HG02588 (cell line): Measurements from ENCODE around the gene WDR5.

Source experiments
- ATAC-seq: cut with Tn5 transposase; IDR thresholded peaks from one replicate; pipeline ENCODE4 v1.9.1; 2021; ENCODE audit warnings: mild to moderate bottlenecking, moderate library complexity; ENCODE audit not compliant: unreplicated experiment

The WDR5 gene

DNA sequence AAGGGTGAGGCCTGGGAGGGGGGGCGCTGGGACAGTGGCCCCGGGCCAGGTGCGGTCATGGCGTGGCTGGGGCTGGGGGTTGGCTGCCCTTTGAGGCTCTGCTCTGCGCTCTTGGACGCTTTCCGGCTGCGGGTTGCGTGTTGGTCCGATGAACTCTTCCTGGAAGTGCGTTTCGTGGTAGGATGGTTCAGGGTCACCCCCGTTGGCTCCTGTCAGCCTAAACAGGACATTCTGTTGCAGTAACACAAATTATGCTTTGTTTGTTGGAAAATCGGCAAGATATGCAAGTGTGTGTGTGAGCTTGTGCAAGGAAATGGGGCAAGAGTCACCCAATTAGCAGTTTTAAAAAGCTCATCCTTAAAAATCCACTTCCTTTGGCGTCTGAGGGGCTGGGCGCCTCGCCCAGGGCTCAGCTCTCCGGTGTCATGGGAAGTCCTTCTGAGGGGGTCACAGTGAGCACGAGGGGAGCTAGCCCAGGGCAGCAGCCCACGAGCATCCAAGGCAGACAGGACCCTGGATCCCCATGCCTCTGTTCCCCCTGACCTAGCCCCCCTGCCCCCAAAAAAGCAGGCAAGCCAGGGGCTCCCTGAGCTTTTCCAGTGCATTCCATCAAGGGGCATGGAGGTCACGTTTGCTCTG lies 50.7 kb downstream of the WDR5 start:
- ATAC-seq = no peak

DNA sequence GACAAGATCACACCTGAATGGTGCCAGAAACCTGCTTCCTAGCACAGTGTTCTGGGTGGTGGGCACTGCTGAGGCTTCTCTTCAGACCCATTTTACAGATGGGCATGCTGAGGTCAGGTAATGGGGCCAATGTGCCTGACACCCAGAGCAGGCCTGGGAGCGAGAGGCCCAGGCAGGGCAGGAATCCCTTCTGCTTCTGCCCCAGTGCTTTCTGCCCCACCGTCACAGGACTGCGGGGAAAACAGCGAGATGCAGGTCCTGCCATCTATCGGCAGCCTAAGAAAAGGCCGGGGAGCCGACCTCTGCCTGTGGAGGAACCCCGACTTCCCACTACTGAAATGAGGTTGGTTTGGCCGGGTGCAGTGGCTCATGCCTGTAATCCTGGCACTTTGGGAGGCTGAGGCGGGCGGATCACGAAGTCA lies 51.2 kb downstream of the WDR5 start:
- ATAC-seq = no peak

DNA sequence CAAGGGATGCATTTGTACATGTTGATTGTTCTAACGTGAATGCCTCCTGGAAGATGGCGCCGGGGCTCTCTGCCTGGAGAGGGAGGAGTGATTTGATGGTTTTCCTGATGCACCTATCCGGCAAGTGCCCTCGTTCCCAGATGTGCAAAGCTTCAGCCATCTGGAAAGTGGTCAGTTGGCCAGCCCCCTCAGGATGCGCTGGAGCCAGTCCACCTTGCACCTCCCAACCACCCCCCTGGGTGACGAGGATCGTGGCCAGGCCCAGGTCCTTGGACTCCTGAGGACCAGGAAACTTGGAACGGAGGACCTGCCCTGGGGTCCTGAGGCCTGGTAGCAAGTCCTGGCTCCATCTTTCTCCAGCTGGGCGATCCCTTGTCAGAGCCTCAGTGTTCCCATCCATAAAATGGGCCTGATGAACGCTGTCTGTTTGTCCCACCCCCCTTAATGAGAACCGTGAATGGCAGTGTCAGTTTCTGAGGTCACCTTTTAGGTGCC lies 52.1 kb downstream of the WDR5 start:
- no peak for ATAC-seq

DNA sequence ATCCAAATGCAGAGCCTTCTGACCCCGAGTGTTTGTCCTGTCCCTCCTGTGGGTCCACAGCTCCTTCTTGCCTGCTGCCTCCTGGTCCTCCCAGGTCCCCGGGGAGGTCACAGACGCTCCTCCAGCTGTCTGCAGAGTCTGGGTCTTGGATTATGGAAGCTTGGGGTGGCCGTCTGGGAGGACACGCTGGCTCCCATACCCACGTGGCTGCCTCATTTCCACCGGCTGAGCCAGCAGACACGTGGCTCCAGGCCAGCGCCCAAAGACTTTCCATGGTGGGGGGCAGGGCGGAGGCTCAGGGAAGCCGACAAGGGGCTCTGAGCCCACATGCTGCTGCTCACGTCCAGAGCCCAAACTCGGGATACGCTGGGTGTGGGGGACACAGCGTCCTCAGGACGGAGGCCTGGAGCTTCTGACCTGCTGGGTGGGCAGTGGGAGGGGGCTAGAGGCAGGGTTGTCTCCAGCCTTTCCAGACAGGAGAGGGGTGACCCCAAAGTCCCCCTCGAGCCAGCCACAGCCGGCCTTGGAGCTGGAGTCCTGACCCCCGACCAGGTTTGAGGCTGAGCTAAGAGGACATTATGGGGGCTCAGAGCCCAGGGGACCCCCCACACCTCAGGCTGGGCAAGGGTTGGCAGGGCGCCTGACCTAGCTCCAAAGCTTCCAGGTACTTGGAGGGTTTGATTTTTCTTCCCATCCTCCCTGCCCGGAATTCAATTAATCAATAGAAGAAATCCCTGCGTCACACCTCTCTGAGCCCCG lies 52.7 kb downstream of the WDR5 start:
- no peak for ATAC-seq

DNA sequence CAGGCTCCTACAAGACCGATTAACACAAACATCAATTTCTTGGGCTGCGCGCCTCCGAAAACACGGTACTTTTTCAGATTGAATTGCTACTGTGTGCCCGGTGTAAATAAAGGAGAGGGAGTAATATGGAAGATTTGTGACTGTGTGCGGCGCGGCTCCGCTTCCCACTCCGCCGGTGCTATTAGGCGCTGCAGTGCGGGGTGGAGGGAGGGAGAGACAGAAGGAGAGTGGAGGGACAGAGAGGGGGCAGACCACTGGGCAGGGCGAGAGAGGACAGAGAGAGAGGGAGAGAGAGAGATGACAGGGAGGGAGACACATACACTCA lies 53.2 kb downstream of the WDR5 start:
- ATAC-seq = no peak

DNA sequence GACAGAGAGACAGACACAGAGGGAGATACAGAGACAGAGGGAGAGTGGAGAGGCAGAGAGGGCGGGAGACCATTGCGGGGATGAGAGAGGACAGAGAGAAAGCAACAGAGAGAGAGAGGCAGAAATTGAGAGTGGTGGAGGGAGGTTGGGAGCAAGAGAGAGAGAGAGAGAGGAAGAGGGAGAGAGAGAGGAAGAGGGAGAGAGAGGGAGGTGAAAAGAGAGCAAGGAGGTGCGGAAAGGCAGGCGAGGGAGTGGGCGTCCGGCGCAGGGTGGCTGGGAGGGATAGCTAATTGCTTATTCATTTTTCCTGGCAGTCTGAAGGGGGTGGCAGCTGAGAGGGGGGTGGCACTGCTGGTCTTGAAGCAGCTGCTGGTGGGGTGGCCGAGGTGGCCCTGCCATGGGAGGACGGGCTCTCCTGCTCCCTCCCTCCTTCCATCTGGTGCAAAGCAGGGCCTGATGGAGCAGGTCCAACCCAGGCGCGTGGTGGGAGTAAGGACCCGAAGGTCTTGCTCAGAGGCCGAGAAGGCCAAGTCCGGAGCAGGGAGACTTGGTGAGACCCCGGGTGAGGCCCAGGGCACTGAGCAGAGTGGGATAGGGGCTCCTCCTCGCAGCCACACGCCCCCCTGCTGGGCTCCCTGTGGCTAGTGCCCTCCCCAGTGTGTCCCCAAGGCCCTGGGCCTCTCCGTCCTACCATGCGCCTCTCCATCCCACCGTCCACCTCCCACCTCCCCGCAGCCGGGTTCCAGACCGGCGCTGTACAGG lies 53.8 kb downstream of the WDR5 start:
- ATAC-seq = no peak

DNA sequence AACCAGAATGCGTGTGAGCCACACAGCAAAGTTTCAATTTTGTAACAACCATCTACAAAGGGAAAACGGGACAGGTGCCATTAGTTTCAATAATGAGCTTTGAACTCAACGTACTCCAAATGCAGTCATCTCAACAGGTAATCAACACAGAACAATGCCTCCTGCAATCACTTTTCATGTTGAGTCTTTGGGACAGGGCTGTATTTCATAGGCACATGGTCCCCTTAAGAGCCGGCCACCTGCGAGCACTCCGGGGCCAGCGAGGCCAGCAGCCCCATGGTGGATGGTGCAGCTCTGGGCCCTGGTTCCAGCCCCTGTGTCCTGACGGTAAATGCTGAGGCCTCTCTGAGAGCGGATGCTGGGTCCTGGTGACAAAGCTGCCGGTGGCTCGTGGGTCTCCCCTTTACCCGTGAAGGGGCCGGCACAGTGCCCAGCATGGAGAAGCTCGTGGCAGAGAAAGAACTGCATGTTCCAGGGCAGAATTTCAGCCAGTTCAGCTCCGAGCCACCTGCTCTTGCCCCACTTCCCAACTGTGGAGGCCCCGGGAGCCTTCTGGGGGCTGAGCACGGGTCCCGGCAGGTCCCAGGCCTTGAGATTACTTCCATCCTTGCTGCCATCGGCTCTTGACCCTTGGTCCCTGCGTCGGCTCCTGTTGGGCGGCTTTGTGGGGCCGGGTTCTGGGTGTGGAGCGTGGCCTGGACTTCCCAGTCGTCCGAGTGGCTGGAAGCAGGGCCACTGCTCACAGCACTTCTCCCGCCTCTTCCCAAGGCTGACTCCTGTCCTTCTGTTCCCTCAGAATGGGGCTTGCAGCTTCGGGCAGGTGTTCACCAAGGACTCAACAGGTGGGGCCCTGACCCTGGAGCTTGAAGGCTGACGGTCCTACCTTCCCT lies 54.6 kb downstream of the WDR5 start:
- no peak for ATAC-seq

DNA sequence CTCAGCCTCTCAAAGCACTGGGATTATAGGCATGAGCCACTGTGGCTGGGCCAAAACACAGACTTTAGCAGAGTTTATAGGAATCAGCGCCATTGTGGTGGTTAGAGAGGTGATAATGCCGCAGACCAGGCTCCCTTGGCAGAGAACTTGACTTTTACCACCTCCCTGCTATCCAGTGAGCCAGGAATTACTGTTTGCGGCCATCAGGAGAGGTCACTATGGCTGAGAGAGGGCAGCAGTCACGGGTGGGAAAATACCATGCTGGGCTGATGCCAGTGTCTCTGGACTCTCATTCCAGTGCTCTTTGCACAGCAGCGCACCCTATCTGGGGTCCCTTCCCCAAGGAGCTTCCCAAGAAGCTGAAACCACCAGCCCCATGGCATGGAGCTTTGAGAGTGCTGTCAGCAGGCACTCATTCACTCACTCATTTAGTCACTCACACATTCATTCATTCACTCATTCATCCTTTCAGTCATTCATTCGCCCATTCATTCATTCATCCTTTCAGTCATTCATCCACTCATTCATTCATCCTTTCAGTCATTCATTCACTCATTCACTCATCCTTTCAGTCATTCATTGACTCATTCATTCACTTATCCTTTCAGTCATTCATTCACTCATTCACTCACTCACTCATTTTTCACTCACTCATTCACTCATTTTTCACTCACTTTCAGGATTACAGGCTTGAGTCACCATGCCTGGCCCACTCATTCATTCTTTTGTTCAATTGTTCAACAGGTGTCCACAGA lies 55.8 kb downstream of the WDR5 start:
- no peak for ATAC-seq

DNA sequence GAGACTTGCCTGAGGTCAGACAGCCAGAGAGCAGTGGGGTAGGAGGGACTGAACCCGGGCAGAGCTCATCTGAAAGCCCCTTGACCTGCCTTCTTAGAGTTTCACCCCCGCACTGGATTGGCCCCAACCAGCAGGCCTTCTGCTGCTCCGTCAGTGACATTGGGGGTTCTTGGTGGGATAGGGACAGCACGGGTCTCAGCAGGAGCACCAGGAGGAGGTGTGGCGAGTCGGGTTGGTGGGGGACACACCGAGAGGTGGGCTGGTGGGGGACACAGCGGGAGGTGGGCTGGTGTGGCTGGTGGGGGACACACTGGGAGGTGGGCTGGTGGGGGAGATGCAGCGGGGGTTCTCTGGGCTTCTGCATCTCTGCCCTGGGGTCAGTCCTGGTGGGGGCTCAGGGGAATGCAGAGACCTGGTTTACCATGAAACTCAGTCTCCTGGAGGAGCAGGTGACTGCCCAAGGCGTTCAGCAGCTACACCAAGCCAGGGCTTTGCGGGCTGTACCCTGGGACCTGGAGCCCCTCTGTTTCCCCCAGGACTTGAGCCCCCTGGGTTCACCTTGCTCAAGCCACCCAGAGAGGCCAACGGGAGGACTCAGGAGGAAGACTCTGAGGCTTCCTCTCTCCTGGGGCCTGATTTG lies 56.5 kb downstream of the WDR5 start:
- ATAC-seq = no peak

DNA sequence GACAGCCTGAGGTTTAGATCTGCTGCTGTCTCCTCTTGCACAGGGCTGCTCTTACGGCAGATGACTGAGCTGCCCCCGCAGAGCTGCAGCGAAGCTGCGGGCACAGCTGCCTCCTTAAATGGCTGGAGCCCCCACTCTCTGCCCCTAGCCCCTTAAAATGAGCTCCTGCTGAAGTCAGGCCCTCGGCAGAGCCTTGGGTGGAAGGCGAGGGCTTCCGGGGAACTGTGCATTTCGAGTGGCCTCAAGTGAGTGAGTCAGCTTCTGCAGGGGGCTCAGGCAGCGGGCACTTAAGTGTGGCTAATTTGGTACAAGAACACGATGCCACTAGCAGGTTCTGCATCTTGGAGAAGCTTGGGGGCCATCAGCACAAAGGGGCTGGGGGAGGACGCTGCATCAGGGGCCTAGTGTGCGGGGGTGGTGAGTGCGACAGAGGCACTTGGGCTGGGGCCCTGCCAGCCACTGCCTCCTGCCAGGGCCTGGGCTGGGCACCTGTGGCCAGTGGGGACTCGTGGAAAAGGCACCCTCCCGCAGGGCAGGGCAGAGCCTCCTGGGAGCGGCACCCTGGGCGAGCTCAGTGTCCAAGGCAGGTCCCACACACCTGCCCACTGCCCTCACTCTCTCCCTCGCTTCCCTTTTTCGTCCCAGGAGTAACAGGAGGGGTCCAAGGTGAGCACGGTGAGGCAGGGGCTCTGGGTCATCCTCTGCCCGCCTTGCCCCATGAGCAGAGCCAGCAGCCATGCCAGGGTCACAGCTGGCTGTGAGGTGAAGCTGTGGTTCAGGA lies 57.3 kb downstream of the WDR5 start:
- no peak for ATAC-seq

DNA sequence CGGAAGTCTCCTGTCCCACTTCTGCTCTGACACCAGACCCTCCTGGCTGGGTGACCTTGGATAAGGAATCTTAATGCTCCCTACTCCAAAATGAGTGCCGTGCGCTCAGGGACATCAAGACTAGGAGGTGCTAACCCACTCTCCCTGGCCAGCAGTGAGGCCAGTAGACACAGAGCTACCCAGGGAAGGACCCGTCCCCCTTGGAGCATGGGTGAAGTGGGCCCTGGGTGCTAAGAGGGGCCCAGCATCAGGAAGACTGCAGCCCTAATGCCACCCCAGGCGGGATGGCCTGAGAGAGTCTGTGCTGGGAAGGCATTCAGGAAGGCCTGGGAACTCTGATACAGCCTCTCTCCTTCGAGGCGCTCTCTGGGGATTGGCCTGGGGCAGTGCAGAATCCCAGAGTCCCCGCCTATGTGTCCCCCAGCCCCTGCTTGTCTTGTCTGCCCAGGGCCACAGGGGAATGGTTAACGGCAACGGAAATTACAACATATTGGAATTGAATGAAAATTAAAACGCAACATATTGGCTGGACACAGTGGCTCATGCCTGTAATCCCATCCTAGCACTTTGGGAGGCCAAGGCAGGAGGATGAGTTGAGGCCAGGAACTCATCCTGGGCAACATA lies 58.1 kb downstream of the WDR5 start:
- ATAC-seq = no peak

DNA sequence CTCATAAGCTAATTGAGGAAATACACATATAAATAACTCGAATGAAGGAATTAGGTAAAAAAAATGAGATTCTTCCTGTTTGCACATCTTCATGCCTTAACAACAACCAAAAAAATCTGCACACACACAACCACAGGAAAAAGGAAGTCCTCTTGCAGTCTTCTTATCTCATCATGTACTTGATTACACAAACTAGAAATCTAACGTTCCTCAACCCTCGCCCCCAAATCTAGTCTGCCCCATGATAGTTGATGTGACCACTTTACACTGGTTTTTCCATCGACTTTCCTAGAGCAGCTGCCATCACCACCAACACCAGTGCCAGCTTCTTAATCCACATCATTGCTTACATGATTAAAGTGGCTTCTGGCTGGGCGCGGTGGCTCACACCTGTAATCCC lies 59.7 kb downstream of the WDR5 start:
- ATAC-seq = no peak

DNA sequence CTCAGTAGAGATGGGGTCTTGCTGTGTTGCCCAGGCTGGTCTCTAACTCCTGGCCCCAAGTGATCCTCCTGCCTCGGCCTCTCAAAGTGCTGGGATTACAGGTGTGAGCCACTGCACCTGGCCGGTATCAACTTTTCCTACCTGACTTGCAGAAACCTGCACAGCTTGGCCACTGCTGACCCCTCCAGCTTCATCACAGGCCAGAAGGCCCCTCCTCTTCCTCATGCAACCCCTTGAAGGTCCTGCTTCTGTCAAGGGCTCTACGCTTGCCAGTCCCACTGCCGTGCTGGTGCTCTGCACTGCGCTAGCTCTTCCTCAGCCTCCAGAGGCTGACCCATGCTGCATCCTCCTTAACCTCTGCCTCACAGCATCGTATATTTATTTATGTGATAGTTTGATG lies 61.0 kb downstream of the WDR5 start:
- no peak for ATAC-seq

DNA sequence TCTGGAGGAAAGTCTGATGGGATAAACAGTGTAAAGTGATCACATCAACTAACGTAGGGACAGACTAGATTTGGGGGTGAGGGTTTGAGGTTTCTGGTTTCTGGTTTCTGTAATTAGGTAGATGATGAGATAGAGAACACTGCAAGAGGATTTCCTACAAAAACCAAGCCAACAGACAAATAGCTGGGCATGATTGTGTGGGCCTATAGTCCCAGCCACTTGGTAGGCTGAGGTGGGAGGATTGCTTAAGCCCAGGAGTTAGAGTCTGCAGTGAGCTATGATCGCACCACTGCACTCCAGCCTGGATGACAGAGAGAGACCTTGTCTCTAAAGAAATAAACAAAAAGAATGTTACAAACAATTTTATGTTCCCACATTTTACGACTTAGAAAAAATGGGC lies 62.9 kb downstream of the WDR5 start:
- no peak for ATAC-seq

DNA sequence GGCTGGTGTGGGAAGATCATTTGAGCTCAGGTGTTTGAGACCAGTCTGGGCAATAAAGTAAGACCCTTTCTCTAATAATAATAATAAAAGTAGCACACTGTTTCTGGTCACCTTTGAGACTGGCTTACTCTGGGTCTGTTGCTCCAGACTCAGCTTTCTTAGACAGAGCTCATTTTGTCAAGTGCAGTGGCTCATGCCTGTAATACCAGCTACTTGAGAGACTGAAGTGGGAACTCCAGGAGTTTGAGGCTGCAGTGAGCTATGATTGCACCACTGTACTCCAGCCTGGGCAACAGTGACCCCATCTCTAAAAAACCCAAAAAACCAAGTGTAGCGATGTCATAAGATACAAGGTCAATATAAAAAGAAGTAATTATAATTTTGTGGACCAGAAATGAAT lies 64.8 kb downstream of the WDR5 start:
- no peak for ATAC-seq

DNA sequence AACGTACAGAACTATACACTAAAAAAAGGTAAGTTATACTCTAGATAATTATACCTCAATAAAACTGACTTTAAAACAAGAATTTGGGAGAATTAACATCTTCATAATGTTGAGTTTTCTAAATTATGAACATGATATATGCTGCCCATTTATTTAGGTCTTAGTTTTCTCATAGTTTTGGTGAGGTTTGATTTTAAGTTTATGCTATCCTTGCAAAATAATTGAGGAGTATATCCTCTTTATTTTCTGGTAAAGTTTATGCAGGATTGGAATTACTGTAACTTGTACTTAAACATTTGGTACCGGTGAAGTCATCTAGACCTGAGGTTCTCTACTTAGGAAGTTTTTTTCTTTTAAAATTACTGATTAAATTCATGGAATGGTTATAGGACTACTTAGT lies 67.3 kb downstream of the WDR5 start:
- ATAC-seq = no peak

DNA sequence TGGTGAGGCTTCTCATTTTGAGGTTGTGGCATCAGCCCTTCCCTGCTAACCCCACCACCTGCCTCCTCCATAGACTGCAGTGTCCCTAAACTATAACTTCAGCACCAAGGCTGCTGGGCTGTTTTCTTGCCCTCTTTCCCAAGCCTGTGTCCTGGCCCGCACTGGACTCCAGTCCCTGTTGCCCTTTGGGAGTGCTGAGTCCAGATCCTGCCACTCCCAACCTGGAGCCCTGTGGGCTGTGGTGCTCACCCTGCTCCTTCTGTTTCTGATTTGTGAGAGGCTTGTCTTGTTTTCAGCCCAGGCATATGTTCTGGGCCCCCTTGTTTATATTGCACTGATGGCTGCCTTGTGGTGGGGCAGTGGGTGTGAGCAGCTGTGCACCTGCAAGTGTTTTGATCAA lies 68.2 kb downstream of the WDR5 start:
- no peak for ATAC-seq

DNA sequence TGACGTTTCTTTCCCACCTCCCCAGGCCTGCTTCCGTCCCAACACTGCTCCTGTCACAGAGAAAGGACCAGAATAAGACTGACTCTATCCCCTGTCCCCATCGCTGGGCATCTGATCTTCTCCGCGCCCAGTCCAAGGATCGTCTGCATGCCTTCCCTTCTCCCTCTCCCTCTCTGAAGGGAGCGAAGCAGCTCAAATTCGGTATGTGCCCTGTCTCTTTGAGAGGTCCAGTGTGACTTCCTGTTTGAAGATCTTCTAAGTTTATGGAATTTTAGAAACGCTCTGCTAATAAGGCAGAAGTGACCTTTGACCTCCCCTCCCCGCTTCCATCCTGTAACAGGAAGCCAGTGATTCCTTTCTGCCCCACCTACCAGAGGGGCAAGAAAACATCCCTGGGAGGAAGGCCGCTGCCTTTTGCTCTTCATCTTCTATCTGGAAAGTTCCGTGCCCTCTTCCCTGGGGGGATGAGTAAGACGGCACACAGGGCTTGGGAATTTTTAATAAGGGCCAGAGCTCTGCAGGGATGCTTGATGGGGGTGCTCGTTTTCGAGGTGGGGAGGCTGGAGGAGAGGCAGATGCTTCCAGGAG lies 69.2 kb downstream of the WDR5 start:
- no peak for ATAC-seq
